ENCODE measurements around the gene TRPM2. TPM values are rescaled to one million over a fixed set of nuclear protein-coding genes. Genes with fewer than 3 reads are reported as not detected.

Gene TRPM2
- total RNA-seq, 1 experiment from 2014 or later = 0.26 TPM

GRCh38 chr21:44484498-44485253, 131.3 kb downstream of the TRPM2 start:
- in situ Hi-C loops (cut with HindIII; ENCODE audit: low pct_unique_long_range_greater_than_20kb, low sequenced_read_pairs) (no loop called here), intact Hi-C loops (cut with micrococcal nuclease; ENCODE audit: unreplicated experiment) (no loop called here)
- POLR2A ChIA-PET = interaction anchor here (0.6 kb wide), 1 partner anchor 269 kb away, joined by 3 read pairs; no protein-coding TSS in a partner anchor
- H3K27me3 ChIP-seq (ENCODE audit: control insufficient read depth, insufficient read depth, low read length) = no peaks in the 10 kb centered on the region
- H3K4me3 ChIP-seq (ENCODE audit: low read depth in 2 of 2, low read length in 2 of 2) = peak overlapping the region; percentile 66 to 78
- BruUV-seq (replicated peaks) = no TSS peak
- no peaks in the 10 kb centered on the region for H3K4me1 ChIP-seq (ENCODE audit: control insufficient read depth, insufficient read depth, low read length)
- TF ChIP-seq SIN3A (IDR thresholded peaks at IDR 0.05; ENCODE audit: borderline replicate concordance, insufficient read depth, low read depth, low read length) (no peak), TCF7L2 (IDR thresholded peaks at IDR 0.05; ENCODE audit: low read depth, low read length) (no peak), POLR2AphosphoS5 (IDR thresholded peaks at IDR 0.05; ENCODE audit: low read depth, low read length) (no peak), CTCF (IDR thresholded peaks at IDR 0.05) (no peak)
- H3K27ac ChIP-seq (ENCODE audit: low read length) = peak overlapping the region; percentile 83; the same call in 1 of the 2 replicates
- ATAC-seq (peak; percentile 43), DNase-seq (ENCODE audit: low read depth, low spot score) (no peak)
- H3K36me3 ChIP-seq (ENCODE audit: control insufficient read depth, insufficient read depth, low read length) = no peaks in the 10 kb centered on the region
- CTCF ChIA-PET = interaction anchor here (0.6 kb wide), 1 partner anchor 117 kb away, joined by 4 read pairs; no protein-coding TSS in a partner anchor
- H3K9me3 ChIP-seq (ENCODE audit: control insufficient read depth, insufficient read depth, low read depth, low read length) = no peaks in the 10 kb centered on the region

- BruUV-seq (replicated peaks) = no TSS peak
- H3K36me3 ChIP-seq (ENCODE audit: control insufficient read depth, insufficient read depth, low read length) = no peaks in the 10 kb centered on the region
- peak overlapping the region; percentile 66 to 78 for H3K4me3 ChIP-seq (ENCODE audit: low read depth in 2 of 2, low read length in 2 of 2)
- no peaks in the 10 kb centered on the region for H3K9me3 ChIP-seq (ENCODE audit: control insufficient read depth, insufficient read depth, low read depth, low read length)
- peak; percentile 55 for DNase-seq (ENCODE audit: low read depth, low spot score)
- peak; percentile 94 for ATAC-seq
- intact Hi-C loops (cut with micrococcal nuclease; ENCODE audit: unreplicated experiment) = no loop called here
- H3K27ac ChIP-seq (ENCODE audit: low read length) = peak overlapping the region; percentile 83
- ChIA-PET POLR2A (no interaction called here), CTCF (interaction anchor here (0.5 to 0.6 kb wide), 2 partner anchors 64 to 256 kb away, joined by 3 read pairs; no protein-coding TSS in a partner anchor)
- H3K27me3 ChIP-seq (ENCODE audit: control insufficient read depth, insufficient read depth, low read length) = no peaks in the 10 kb centered on the region
- no peaks in the 10 kb centered on the region for H3K4me1 ChIP-seq (ENCODE audit: control insufficient read depth, insufficient read depth, low read length)
- peak; percentile 74 for TF ChIP-seq CTCF (IDR thresholded peaks at IDR 0.05)
- no peak for TF ChIP-seq SIN3A (IDR thresholded peaks at IDR 0.05; ENCODE audit: borderline replicate concordance, insufficient read depth, low read depth, low read length)
- TF ChIP-seq, protein P1, sequence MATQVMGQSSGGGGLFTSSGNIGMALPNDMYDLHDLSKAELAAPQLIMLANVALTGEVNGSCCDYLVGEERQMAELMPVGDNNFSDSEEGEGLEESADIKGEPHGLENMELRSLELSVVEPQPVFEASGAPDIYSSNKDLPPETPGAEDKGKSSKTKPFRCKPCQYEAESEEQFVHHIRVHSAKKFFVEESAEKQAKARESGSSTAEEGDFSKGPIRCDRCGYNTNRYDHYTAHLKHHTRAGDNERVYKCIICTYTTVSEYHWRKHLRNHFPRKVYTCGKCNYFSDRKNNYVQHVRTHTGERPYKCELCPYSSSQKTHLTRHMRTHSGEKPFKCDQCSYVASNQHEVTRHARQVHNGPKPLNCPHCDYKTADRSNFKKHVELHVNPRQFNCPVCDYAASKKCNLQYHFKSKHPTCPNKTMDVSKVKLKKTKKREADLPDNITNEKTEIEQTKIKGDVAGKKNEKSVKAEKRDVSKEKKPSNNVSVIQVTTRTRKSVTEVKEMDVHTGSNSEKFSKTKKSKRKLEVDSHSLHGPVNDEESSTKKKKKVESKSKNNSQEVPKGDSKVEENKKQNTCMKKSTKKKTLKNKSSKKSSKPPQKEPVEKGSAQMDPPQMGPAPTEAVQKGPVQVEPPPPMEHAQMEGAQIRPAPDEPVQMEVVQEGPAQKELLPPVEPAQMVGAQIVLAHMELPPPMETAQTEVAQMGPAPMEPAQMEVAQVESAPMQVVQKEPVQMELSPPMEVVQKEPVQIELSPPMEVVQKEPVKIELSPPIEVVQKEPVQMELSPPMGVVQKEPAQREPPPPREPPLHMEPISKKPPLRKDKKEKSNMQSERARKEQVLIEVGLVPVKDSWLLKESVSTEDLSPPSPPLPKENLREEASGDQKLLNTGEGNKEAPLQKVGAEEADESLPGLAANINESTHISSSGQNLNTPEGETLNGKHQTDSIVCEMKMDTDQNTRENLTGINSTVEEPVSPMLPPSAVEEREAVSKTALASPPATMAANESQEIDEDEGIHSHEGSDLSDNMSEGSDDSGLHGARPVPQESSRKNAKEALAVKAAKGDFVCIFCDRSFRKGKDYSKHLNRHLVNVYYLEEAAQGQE (IDR thresholded peaks at IDR 0.05; ENCODE audit: insufficient read depth in 1 of 2, low read depth in 2 of 2, low read length in 1 of 2) = no peak; a peak in 1 of 4 replicates
- peak; percentile 43; the same call in 1 of the 2 replicates for TF ChIP-seq TCF7L2 (IDR thresholded peaks at IDR 0.05; ENCODE audit: low read depth, low read length)
- peak; percentile 84 for TF ChIP-seq POLR2AphosphoS5 (IDR thresholded peaks at IDR 0.05; ENCODE audit: low read depth, low read length)
- in situ Hi-C loops (cut with HindIII; ENCODE audit: low pct_unique_long_range_greater_than_20kb, low sequenced_read_pairs) = no loop called here
Observed at GRCh38 chr21:44485254-44485793, 131.9 kb downstream of the TRPM2 start.
